ENCODE measurements around the gene GRIA1. TPM values are rescaled to one million over a fixed set of nuclear protein-coding genes. Genes with fewer than 3 reads are reported as not detected.

The GRIA1 gene
- polyA plus RNA-seq, 6 donors from 2014 or later, result not detected

DNA sequence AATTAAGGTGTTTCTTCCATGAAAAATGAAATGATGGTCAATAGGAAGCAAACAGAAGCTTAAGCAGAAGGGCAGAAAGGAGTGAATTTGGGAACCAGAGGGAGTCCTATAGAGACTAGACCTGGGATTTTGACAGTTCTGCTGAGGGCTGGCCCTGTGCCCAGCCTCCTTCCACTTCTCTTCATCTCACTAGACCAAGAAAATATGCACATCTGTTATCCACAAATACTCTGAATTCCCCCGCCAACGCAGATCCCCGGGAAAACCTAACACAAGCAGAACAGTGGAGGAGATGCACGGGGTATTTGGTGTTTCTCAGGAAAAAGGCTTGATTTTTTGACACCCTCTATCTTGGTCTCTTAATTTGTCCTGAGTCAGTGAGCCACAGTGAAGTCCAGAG is 22.7 kb downstream of the GRIA1 start:
- Mint-ChIP-seq H3K27ac (no peak overlapping the region), H3K36me3 (no peaks in the 10 kb centered on the region), H3K27me3 (peaks cover 0 to 6% (median 0%) of the 10 kb centered on the region in 3 donors), H3K9me3 (peaks cover 0 to 19% (median 3%) of the 10 kb centered on the region in 7 donors), H3K4me1 (no peaks in the 10 kb centered on the region), H3K4me3 (no peak overlapping the region)
- DNase-seq (no peak), ATAC-seq (ENCODE audit: low read depth in 2 of 2) (no peak)

DNA sequence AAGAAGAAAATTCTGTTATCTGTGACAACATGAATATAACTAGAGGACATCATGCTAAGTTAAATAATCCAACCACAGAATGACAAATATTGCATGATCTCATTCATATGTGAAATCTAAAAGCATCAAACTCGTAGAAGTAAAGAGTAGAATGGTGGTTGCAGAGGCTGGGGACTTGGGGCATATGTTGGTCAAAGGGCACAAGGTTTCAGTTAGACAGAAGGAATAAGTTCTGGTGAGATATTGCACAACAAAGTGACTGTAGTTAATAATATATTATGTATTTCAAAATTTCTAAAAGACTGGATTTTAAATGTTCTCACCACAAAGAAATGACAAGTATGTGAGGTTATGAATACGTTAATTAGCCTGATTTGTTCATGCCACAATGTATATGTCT is 24.8 kb downstream of the GRIA1 start:
- Mint-ChIP-seq H3K36me3 (no peaks in the 10 kb centered on the region), H3K4me3 (no peak overlapping the region), H3K4me1 (no peaks in the 10 kb centered on the region), H3K9me3 (peaks cover 0 to 19% (median 3%) of the 10 kb centered on the region in 7 donors), H3K27me3 (peaks cover 0 to 6% (median 0%) of the 10 kb centered on the region in 3 donors), H3K27ac (no peak overlapping the region)
- no peak for DNase-seq
- no peak for ATAC-seq (ENCODE audit: low read depth in 2 of 2)

DNA sequence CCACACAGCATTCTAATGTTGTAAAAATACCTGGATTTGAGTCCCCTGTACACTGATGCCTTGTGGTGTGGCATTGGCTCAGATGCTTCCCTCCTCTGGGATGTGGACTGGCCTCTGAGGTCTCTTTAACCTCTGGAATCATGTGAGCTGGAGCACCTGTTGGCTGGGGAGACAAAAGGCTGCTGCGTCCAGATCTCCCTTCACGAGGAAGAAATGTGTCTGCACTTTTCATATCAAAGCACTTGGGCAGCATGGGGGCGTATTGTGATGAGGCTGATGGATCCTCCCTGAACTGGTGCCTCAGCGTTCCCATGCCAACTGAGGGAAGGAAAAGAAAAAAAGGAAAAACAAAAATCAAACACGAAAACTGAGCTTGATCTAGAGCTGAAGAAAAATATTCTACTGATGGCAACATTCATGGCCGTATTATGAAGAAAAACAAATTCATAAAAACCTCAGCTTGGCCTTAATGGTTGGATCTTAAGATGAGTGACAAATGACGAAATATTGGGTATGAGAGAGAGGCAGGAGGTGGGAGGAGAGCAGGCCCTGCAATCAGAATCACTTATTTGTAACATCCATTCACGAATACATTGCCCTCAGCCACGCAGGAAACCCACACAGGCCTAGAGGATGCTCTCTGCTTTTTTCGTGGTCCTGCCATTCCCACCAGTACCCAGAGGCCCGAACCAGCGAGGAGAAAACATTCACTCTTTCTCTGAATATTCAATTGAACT is 26.2 kb downstream of the GRIA1 start:
- Mint-ChIP-seq H3K9me3 (peaks cover 0 to 19% (median 3%) of the 10 kb centered on the region in 7 donors), H3K4me1 (no peaks in the 10 kb centered on the region), H3K27ac (peak overlapping the region in 1 of 6 donors; percentile 7), H3K27me3 (peaks cover 0 to 6% (median 0%) of the 10 kb centered on the region in 3 donors), H3K4me3 (no peak overlapping the region), H3K36me3 (no peaks in the 10 kb centered on the region)
- no peak for ATAC-seq (ENCODE audit: low read depth in 2 of 2)
- DNase-seq, result no peak

- no peak for ATAC-seq (ENCODE audit: low read depth in 2 of 2)
- H3K4me1 Mint-ChIP-seq, result no peaks in the 10 kb centered on the region
- H3K36me3 Mint-ChIP-seq, result no peaks in the 10 kb centered on the region
- no peak for DNase-seq
- peaks cover 0 to 19% (median 2%) of the 10 kb centered on the region in 7 donors for H3K9me3 Mint-ChIP-seq
- no peak overlapping the region for H3K27ac Mint-ChIP-seq
- H3K4me3 Mint-ChIP-seq, result no peak overlapping the region
- H3K27me3 Mint-ChIP-seq, result peaks cover 0 to 6% (median 0%) of the 10 kb centered on the region in 3 donors
Observed at GRCh38 chr5:153517241-153517611, 26.8 kb downstream of the GRIA1 start.

GRCh38 chr5:153520137-153520536 is 29.7 kb downstream of the GRIA1 start:
- no peak overlapping the region for H3K4me3 Mint-ChIP-seq
- no peaks in the 10 kb centered on the region for H3K4me1 Mint-ChIP-seq
- no peak overlapping the region for H3K27ac Mint-ChIP-seq
- H3K36me3 Mint-ChIP-seq, result no peaks in the 10 kb centered on the region
- H3K9me3 Mint-ChIP-seq, result peaks cover 0 to 5% (median 0%) of the 10 kb centered on the region in 7 donors
- no peak for ATAC-seq (ENCODE audit: low read depth in 2 of 2)
- H3K27me3 Mint-ChIP-seq, result peaks cover 0 to 6% (median 0%) of the 10 kb centered on the region in 3 donors
- DNase-seq, result no peak

DNA sequence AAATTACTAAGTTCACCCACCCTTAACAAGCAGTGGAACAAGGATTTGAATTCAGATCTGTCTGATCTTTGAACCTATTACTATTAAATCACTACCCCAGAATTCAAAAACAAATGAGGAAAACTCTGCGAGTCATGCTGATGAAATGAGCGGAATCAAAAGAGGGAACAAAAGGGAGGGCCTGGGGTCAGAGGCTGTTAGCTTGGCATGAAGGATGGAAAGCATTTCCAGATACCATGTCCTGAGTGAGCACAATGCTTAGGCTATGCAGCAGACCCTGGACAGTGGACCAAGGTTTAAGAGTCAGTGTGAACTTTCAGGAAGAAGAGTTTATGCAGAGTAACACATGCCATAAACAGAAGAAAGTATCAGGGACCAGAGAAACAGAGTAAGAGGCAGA is 30.5 kb downstream of the GRIA1 start:
- H3K4me3 Mint-ChIP-seq, result no peak overlapping the region
- peaks cover 0 to 6% (median 0%) of the 10 kb centered on the region in 3 donors for H3K27me3 Mint-ChIP-seq
- DNase-seq, result no peak
- no peaks in the 10 kb centered on the region for H3K36me3 Mint-ChIP-seq
- no peak overlapping the region for H3K27ac Mint-ChIP-seq
- peaks cover 0 to 5% (median 0%) of the 10 kb centered on the region in 7 donors for H3K9me3 Mint-ChIP-seq
- no peak for ATAC-seq (ENCODE audit: low read depth in 2 of 2)
- H3K4me1 Mint-ChIP-seq, result no peaks in the 10 kb centered on the region

- H3K27ac Mint-ChIP-seq, result no peak overlapping the region
- H3K4me3 Mint-ChIP-seq, result no peak overlapping the region
- H3K36me3 Mint-ChIP-seq, result no peaks in the 10 kb centered on the region
- H3K4me1 Mint-ChIP-seq, result no peaks in the 10 kb centered on the region
- H3K27me3 Mint-ChIP-seq, result no peaks in the 10 kb centered on the region
- peaks cover 0 to 5% (median 0%) of the 10 kb centered on the region in 7 donors for H3K9me3 Mint-ChIP-seq
- no peak for DNase-seq
- ATAC-seq (ENCODE audit: low read depth in 2 of 2), result no peak
Observed at GRCh38 chr5:153523211-153523610, 32.7 kb downstream of the GRIA1 start.

DNA sequence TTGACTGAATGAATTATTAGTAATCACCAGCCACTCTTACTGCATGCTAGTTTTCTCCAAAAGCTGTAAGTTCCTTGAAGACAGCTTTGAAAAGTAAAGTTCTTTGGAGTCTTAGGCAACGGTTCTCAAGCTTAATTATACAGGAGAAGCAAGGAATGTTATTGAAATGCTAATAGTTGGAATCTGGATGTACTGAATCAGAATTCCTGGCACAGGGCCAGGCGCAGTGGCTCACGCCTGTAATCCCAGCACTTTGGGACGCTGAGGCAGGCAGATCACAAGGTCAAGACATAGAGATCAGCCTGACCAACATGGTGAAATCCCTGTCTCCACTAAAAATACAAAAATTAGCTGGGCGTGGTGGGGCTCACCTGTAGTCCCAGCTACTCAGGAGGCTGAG is 33.4 kb downstream of the GRIA1 start:
- no peak for DNase-seq
- no peaks in the 10 kb centered on the region for H3K36me3 Mint-ChIP-seq
- no peaks in the 10 kb centered on the region for H3K27me3 Mint-ChIP-seq
- no peak overlapping the region for H3K4me3 Mint-ChIP-seq
- H3K4me1 Mint-ChIP-seq, result no peaks in the 10 kb centered on the region
- peaks cover 0 to 5% (median 0%) of the 10 kb centered on the region in 7 donors for H3K9me3 Mint-ChIP-seq
- H3K27ac Mint-ChIP-seq, result no peak overlapping the region
- ATAC-seq (ENCODE audit: low read depth in 2 of 2), result no peak

DNA sequence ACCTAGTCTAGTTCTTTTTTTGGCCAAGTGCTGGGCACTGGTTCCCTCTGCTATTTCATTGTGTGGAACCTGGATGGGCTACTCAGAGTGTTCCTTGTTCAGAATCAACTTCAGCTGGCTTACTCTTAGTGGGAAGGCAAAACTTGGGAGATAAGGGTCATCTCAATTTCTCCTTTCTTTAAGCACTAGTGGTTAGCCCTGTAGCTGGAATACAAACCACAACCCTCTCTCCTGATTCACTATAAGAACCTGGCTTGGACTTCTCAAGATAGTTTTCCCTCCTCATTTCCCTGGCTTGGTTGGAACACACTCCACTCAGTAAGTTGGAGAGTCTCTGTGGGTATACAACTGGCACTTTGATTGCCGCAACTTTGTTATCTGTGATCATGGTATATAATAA is 35.1 kb downstream of the GRIA1 start:
- Mint-ChIP-seq H3K27me3 (peaks cover 0 to 3% (median 0%) of the 10 kb centered on the region in 3 donors), H3K4me3 (no peak overlapping the region), H3K9me3 (peaks cover 0 to 5% (median 0%) of the 10 kb centered on the region in 7 donors), H3K4me1 (no peaks in the 10 kb centered on the region), H3K36me3 (no peaks in the 10 kb centered on the region), H3K27ac (no peak overlapping the region)
- DNase-seq (no peak), ATAC-seq (ENCODE audit: low read depth in 2 of 2) (no peak)

DNA sequence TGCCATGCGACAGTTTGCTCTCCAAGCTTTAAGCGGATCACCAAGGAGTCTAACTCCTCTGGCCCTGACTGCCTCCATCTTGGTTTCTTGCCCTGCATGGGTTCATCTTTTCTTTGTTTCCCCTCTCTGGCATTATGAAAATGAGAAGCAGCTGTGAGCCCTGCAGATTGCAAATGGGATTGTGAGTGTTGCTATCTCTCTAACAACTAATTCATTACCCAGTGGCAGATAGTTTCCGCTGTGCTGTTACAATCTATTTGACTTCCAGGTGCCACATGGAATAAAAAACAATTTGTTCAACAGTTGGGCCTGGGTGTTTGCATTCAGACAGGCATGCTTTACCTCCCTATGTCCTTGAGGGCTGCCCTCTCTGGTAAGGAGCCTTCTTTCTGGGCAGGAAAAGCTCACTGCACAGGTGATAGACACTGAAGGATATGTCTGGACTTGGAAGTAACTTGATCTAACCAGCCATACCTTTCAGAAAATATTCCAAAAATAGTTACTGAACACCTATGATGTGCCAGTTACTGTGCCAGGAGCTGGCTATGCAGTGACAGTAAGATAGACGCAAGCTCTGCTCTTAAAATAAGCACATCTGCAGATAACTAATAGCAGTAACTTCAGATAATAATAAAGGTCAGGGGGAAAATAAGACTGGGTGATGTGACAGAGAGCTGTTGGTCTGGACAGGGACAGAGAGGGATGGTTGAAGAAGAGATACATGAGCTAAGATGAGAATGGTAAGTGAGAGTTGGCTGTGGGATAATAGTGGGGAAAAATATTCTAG is 40.1 kb downstream of the GRIA1 start:
- Mint-ChIP-seq H3K4me3 (no peak overlapping the region), H3K27ac (no peak overlapping the region), H3K27me3 (peaks cover 0 to 3% (median 0%) of the 10 kb centered on the region in 3 donors), H3K9me3 (peaks cover 0 to 1% (median 0%) of the 10 kb centered on the region in 7 donors), H3K4me1 (no peaks in the 10 kb centered on the region), H3K36me3 (no peaks in the 10 kb centered on the region)
- ATAC-seq (ENCODE audit: low read depth in 2 of 2), result no peak
- no peak for DNase-seq

DNA sequence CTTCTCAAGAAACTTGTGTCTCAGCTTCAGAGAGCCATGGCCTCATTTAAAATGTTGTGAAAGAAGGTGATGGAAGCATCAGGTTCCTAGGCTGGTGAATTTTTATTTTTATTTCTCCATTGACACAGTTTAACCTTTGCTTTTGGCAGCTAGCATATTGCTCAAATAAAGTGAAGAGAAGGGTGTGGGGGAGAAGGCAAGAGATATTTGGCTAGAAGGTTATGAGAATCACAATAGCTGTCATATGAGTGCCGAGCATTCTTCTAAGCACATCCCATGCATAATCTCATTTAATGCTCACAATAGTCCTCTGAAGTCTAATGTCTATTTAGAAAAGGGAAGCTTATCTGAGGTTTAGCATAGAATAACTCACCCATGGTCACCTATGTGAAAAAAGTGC is 43.1 kb downstream of the GRIA1 start:
- H3K4me3 Mint-ChIP-seq, result no peak overlapping the region
- peaks cover 0 to 1% (median 0%) of the 10 kb centered on the region in 7 donors for H3K9me3 Mint-ChIP-seq
- DNase-seq (no peak), ATAC-seq (ENCODE audit: low read depth in 2 of 2) (no peak)
- H3K27ac Mint-ChIP-seq, result no peak overlapping the region
- peaks cover 0 to 3% (median 0%) of the 10 kb centered on the region in 3 donors for H3K27me3 Mint-ChIP-seq
- no peaks in the 10 kb centered on the region for H3K4me1 Mint-ChIP-seq
- no peaks in the 10 kb centered on the region for H3K36me3 Mint-ChIP-seq

- peaks cover 0 to 3% (median 0%) of the 10 kb centered on the region in 3 donors for H3K27me3 Mint-ChIP-seq
- H3K27ac Mint-ChIP-seq, result no peak overlapping the region
- no peaks in the 10 kb centered on the region for H3K9me3 Mint-ChIP-seq
- ATAC-seq (ENCODE audit: low read depth in 2 of 2), result no peak
- no peaks in the 10 kb centered on the region for H3K36me3 Mint-ChIP-seq
- DNase-seq, result no peak
- no peak overlapping the region for H3K4me3 Mint-ChIP-seq
- no peaks in the 10 kb centered on the region for H3K4me1 Mint-ChIP-seq
Observed at GRCh38 chr5:153534102-153534501, 43.6 kb downstream of the GRIA1 start.

DNA sequence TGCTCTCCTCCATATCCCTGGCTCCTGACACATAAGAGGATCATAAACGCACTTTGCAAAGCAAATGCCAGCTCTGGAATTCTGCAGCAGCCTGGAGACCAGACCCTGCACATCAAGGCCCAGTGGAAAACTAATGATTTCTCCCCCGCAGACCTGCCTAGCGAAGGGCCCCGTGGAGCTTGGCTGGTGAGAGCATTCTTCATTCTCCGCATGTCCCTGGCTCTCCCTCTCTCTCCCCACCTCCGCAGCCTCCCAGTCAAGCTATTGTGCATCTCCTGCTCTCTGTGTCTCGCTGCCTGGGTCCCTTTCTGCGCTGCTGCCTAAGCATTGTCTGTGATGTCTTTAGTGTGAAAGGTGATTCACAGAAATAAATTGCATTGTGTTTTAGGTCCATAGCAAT is 46.7 kb downstream of the GRIA1 start:
- H3K4me3 Mint-ChIP-seq, result no peak overlapping the region
- no peak for DNase-seq
- H3K9me3 Mint-ChIP-seq, result peaks cover 0 to 4% (median 0%) of the 10 kb centered on the region in 7 donors
- H3K27ac Mint-ChIP-seq, result no peak overlapping the region
- H3K27me3 Mint-ChIP-seq, result no peaks in the 10 kb centered on the region
- H3K4me1 Mint-ChIP-seq, result no peaks in the 10 kb centered on the region
- no peak for ATAC-seq (ENCODE audit: low read depth in 2 of 2)
- H3K36me3 Mint-ChIP-seq, result no peaks in the 10 kb centered on the region

- Mint-ChIP-seq H3K4me1 (no peaks in the 10 kb centered on the region), H3K27ac (no peak overlapping the region), H3K9me3 (peaks cover 0 to 9% (median 5%) of the 10 kb centered on the region in 7 donors), H3K36me3 (no peaks in the 10 kb centered on the region), H3K4me3 (no peak overlapping the region), H3K27me3 (peaks cover 0 to 5% (median 0%) of the 10 kb centered on the region in 3 donors)
- ATAC-seq (ENCODE audit: low read depth in 2 of 2), result no peak
- DNase-seq, result no peak
Observed at GRCh38 chr5:153539983-153540382, 49.5 kb downstream of the GRIA1 start.

Measured in naive B cell (primary cell).